ENCODE measurements around the gene CYTH3.

CYTH3 gene

DNA sequence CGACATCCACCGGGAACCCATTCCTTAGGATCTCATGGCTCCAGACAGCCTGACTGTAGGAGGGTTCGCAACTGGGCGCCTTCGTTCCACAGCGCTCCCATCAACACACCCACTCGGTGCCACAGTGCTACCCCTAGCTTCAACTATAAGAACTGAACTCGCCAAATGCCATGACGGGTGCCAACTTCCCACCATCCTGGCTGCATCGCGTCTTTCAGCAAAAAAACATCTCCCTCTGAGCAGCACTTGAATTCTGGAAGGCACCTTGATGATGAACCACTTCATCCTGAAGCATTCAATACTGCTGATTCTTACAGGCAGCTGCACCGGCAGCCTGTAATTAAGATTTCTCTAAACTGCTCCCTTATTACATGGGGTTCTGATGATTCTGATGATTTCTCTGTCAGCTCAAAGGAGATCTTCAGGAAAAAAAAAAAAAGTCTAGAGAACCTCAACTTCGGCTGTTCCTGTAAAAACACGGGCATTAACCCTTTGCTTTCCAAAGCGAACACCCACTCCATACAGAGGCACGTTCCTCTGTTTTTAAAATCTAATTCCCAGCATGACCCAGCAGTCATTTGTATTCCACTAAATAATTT is 1.3 kb downstream of the CYTH3 start:
- peak overlapping the region; percentile 85 for H3K4me3 ChIP-seq (ENCODE audit: low read depth, low read length)
- peak overlapping the region; percentile 46 for H3K27ac ChIP-seq (ENCODE audit: low read depth, low read length)
- no peaks in the 10 kb centered on the region for H3K36me3 ChIP-seq (ENCODE audit: insufficient read depth, low read length)
- no peaks in the 10 kb centered on the region for H3K27me3 ChIP-seq (ENCODE audit: insufficient read depth, low read length)
- no peak overlapping the region for H2AFZ ChIP-seq (ENCODE audit: low read length, unreplicated experiment)
- peaks cover 28% of the 10 kb centered on the region for H3K4me1 ChIP-seq (ENCODE audit: control insufficient read depth, insufficient read depth, low read length, unreplicated experiment)
- H3K79me2 ChIP-seq (ENCODE audit: control insufficient read depth, insufficient read depth, low read length, unreplicated experiment), result peaks cover 59% of the 10 kb centered on the region

DNA sequence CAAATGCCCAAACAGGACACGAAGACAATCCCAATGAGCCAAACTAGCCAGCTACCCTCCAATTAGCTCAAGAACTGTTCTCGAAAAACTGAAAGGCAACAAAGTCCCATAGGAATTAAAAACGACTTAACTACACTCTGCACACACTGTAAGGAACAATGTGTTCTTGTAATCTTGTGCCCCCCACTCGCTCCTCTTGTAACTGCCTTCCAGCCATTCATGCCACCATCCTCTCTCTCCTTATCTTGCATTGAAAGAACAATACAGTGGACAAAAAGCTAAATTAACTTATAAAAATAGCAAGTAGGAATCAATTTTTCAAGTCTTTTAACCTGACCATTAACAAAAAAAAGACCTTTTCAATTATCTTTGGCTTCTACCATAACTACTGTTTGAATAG is 2.9 kb downstream of the CYTH3 start:
- Histone ChIP-seq H3K27ac (ENCODE audit: low read depth, low read length) (no peak overlapping the region), H2AFZ (ENCODE audit: low read length, unreplicated experiment) (no peak overlapping the region), H3K36me3 (ENCODE audit: insufficient read depth, low read length) (no peaks in the 10 kb centered on the region), H3K4me1 (ENCODE audit: control insufficient read depth, insufficient read depth, low read length, unreplicated experiment) (peaks cover 28% of the 10 kb centered on the region), H3K4me3 (ENCODE audit: low read depth, low read length) (peak overlapping the region; percentile 28; the same call in 1 of the 2 replicates), H3K27me3 (ENCODE audit: insufficient read depth, low read length) (no peaks in the 10 kb centered on the region), H3K79me2 (ENCODE audit: control insufficient read depth, insufficient read depth, low read length, unreplicated experiment) (peaks cover 72% of the 10 kb centered on the region)

DNA sequence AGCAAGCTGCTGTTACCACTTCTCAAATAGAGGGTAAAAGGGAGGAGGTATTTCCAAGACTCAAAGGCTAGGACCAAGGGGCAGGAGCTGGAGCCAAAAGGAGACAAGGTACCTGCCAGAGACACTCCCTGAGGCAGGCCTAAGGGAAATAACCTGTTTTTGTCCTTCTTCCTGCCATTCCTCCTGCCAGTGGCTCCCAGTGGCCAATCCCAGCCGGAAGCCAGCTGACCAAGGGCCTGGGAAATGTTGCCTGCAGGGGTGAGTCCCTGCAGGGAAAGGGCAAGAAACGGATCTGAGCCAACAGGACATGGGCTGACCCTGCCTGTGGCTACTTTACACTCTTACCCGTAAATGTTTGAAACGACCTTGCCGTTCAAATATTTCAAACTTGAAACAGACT is 3.5 kb downstream of the CYTH3 start:
- Histone ChIP-seq H3K36me3 (ENCODE audit: insufficient read depth, low read length) (no peaks in the 10 kb centered on the region), H3K4me3 (ENCODE audit: low read depth, low read length) (peak overlapping the region; percentile 28; the same call in 1 of the 2 replicates), H3K27ac (ENCODE audit: low read depth, low read length) (no peak overlapping the region), H3K79me2 (ENCODE audit: control insufficient read depth, insufficient read depth, low read length, unreplicated experiment) (peaks cover 78% of the 10 kb centered on the region), H2AFZ (ENCODE audit: low read length, unreplicated experiment) (no peak overlapping the region), H3K4me1 (ENCODE audit: control insufficient read depth, insufficient read depth, low read length, unreplicated experiment) (peaks cover 28% of the 10 kb centered on the region), H3K27me3 (ENCODE audit: insufficient read depth, low read length) (no peaks in the 10 kb centered on the region)

DNA sequence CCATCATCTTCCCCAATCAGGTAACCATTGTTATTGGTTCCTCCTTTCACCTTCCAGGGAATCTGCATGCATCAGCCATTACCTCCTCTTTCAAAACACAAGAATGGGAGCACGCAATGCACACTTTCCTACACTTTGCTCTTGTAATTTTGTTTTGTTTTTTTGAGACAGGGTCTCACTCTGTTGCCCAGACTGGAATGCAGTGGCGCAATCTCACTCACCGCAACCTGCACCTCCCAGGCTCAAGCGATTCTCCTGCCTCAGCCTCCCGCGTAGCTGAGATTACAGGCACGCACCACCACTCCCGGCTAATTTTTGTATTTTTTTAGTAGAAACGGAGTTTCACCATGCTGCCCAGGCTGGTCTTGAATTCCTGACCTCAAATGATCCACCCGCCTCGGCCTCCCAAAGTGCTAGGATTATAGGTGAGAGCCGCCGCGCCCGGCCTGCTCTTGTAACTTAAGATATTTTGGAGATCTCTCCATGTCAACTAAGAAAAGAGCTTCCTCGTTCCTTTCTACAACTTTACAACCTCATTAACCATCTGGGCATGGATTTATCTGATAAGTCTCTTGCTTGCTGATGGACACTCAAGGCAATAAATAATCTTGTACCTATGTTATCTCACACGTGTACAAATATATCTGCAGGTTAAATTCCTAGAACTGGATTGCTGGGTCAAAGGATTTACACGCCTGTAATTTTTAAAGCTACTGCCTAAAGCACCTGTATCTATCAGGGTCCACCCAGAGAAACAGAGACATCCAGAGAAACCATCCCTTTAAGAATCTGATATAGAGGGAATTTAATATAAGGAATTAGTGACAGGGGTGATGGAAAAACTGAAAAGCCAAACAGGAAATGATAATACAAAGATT is 4.2 kb downstream of the CYTH3 start:
- H3K79me2 ChIP-seq (ENCODE audit: control insufficient read depth, insufficient read depth, low read length, unreplicated experiment), result peaks cover 84% of the 10 kb centered on the region
- H3K4me1 ChIP-seq (ENCODE audit: control insufficient read depth, insufficient read depth, low read length, unreplicated experiment), result peaks cover 28% of the 10 kb centered on the region
- no peaks in the 10 kb centered on the region for H3K27me3 ChIP-seq (ENCODE audit: insufficient read depth, low read length)
- no peaks in the 10 kb centered on the region for H3K36me3 ChIP-seq (ENCODE audit: insufficient read depth, low read length)
- no peak overlapping the region for H2AFZ ChIP-seq (ENCODE audit: low read length, unreplicated experiment)
- H3K27ac ChIP-seq (ENCODE audit: low read depth, low read length), result no peak overlapping the region
- no peak overlapping the region for H3K4me3 ChIP-seq (ENCODE audit: low read depth, low read length)

DNA sequence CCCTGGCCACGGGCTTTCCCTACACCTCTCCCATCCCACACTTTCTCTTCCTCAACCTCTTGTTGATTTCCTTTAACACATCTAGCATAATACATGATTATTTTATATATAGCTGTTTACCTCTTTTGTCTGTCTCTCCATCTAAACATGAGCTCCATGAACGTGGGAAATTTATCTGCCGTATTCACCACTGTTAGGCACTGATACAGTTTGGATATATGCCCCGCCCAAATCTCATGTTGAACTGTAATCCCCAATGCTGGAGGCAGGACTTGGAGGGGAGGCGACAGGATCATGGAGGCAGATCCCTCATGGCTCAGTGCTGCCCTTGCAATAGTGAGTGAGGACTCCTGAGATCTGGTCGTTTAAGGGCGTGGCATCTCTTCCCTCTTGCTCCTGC is 5.7 kb downstream of the CYTH3 start:
- Histone ChIP-seq H3K36me3 (ENCODE audit: insufficient read depth, low read length) (no peaks in the 10 kb centered on the region), H3K79me2 (ENCODE audit: control insufficient read depth, insufficient read depth, low read length, unreplicated experiment) (peaks cover 95% of the 10 kb centered on the region), H3K27ac (ENCODE audit: low read depth, low read length) (no peak overlapping the region), H2AFZ (ENCODE audit: low read length, unreplicated experiment) (no peak overlapping the region), H3K27me3 (ENCODE audit: insufficient read depth, low read length) (no peaks in the 10 kb centered on the region), H3K4me1 (ENCODE audit: control insufficient read depth, insufficient read depth, low read length, unreplicated experiment) (peaks cover 33% of the 10 kb centered on the region), H3K4me3 (ENCODE audit: low read depth, low read length) (no peak overlapping the region)

DNA sequence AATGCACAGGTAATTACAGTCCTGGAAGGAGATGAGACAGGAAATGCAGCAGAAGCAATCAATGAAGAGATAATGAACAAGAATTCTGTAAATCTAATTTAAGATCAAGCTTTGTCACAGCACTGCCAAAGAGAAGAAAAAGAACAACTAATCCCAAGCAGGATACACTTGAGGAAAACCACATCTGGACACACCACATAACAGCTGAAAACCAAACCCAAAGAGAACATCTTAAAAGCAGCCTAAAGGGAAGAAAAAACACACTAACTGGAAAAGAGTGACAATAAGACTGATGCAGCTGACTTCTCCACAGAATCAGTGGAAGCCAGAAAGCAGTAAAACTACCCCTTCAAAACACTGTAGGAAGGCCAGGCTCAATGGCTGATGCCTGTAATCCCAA is 10.2 kb downstream of the CYTH3 start:
- H3K4me3 ChIP-seq (ENCODE audit: low read depth, low read length), result peak overlapping the region; percentile 37; the same call in 1 of the 2 replicates
- no peak overlapping the region for H2AFZ ChIP-seq (ENCODE audit: low read length, unreplicated experiment)
- peaks cover 48% of the 10 kb centered on the region for H3K4me1 ChIP-seq (ENCODE audit: control insufficient read depth, insufficient read depth, low read length, unreplicated experiment)
- H3K79me2 ChIP-seq (ENCODE audit: control insufficient read depth, insufficient read depth, low read length, unreplicated experiment), result peaks cover 90% of the 10 kb centered on the region
- no peaks in the 10 kb centered on the region for H3K36me3 ChIP-seq (ENCODE audit: insufficient read depth, low read length)
- no peaks in the 10 kb centered on the region for H3K27me3 ChIP-seq (ENCODE audit: insufficient read depth, low read length)
- H3K27ac ChIP-seq (ENCODE audit: low read depth, low read length), result peak overlapping the region; percentile 80

DNA sequence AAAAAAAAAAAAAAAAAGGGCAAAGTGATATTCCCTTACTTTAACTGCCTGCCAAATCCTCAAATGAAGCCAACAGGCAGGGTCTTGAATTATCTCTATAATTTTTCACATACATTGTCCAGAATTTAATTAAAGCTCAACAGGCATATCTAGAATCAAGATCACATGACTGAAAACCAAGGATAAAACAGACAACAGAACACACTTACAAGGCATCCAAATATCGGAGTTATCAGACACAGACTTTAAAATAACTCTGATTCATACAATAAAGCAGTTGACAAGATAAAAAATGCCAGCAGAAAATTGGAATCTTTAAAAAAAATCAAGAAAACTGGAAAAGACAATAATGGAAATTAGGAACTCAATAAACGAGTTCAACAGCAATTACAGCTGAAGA is 10.7 kb downstream of the CYTH3 start:
- H3K36me3 ChIP-seq (ENCODE audit: insufficient read depth, low read length), result no peaks in the 10 kb centered on the region
- H3K4me3 ChIP-seq (ENCODE audit: low read depth, low read length), result peak overlapping the region; percentile 37; the same call in 1 of the 2 replicates
- peaks cover 53% of the 10 kb centered on the region for H3K4me1 ChIP-seq (ENCODE audit: control insufficient read depth, insufficient read depth, low read length, unreplicated experiment)
- no peaks in the 10 kb centered on the region for H3K27me3 ChIP-seq (ENCODE audit: insufficient read depth, low read length)
- no peak overlapping the region for H2AFZ ChIP-seq (ENCODE audit: low read length, unreplicated experiment)
- peak overlapping the region; percentile 80 for H3K27ac ChIP-seq (ENCODE audit: low read depth, low read length)
- H3K79me2 ChIP-seq (ENCODE audit: control insufficient read depth, insufficient read depth, low read length, unreplicated experiment), result peaks cover 90% of the 10 kb centered on the region

DNA sequence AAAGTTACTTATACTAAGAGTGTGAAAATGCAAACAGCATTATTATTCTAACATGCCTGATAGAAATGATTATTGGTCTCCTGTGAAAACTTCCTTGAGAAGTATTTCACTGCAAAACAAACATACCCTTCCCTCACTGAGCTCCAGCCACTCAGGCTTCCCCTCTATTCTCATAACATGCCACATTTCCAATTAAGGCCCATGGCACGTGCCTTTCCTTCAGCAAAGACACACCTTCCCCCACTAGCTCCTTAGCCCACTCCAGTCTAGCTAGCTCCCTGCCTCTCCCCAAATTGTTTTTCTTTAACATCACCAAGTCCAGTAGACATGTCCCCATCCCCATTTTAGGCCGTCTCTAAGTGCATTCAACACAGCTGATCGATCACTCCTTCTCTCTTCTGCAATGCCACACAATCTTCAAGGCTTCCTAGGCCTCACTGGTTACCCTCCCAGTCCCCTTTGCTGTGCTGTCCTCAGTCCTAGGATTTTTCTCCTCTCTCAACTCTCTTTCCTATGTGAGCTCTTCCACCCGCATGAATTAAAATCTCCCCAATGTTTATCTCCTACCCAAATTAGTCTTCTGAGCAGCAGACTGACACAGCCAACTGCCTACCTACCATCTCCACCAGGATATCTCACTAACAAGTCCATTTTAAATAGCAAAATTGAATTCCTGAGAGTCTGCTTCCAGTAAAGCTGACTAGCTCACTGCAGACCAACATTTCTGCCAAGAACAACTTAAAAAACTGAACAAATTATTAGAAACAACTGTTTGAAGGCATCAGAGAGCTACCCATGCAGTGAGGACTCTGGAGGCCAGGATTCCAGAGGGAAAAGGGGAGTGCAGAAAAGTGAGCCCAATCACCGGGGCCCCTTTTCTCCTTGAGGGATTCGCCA is 11.9 kb downstream of the CYTH3 start:
- H3K79me2 ChIP-seq (ENCODE audit: control insufficient read depth, insufficient read depth, low read length, unreplicated experiment), result peaks cover 91% of the 10 kb centered on the region
- no peaks in the 10 kb centered on the region for H3K27me3 ChIP-seq (ENCODE audit: insufficient read depth, low read length)
- H3K4me3 ChIP-seq (ENCODE audit: low read depth, low read length), result peak overlapping the region; percentile 17; the same call in 1 of the 2 replicates
- no peak overlapping the region for H2AFZ ChIP-seq (ENCODE audit: low read length, unreplicated experiment)
- peak overlapping the region; percentile 80 for H3K27ac ChIP-seq (ENCODE audit: low read depth, low read length)
- no peaks in the 10 kb centered on the region for H3K36me3 ChIP-seq (ENCODE audit: insufficient read depth, low read length)
- H3K4me1 ChIP-seq (ENCODE audit: control insufficient read depth, insufficient read depth, low read length, unreplicated experiment), result peaks cover 62% of the 10 kb centered on the region

DNA sequence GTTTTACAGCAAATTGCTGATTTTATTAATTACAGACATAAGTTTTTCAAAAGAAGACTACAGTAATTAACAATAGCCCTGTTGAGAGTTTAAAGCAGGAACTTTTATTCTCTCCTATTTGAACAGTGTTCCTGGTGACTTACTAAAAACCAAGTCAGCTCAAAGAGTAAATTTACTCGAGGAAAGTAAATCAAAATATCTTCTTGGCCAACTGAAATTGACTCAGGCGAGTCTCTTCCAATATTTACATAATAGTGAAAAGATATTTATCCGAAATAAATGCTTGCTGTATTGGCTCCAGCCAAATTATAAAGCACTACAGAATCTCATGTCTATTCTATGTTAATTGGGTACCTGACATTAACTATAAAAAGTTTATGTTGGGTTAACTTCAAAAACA is 13.2 kb downstream of the CYTH3 start:
- Histone ChIP-seq H3K79me2 (ENCODE audit: control insufficient read depth, insufficient read depth, low read length, unreplicated experiment) (peaks cover 93% of the 10 kb centered on the region), H3K4me1 (ENCODE audit: control insufficient read depth, insufficient read depth, low read length, unreplicated experiment) (peaks cover 74% of the 10 kb centered on the region), H3K27ac (ENCODE audit: low read depth, low read length) (peak overlapping the region; percentile 100)

DNA sequence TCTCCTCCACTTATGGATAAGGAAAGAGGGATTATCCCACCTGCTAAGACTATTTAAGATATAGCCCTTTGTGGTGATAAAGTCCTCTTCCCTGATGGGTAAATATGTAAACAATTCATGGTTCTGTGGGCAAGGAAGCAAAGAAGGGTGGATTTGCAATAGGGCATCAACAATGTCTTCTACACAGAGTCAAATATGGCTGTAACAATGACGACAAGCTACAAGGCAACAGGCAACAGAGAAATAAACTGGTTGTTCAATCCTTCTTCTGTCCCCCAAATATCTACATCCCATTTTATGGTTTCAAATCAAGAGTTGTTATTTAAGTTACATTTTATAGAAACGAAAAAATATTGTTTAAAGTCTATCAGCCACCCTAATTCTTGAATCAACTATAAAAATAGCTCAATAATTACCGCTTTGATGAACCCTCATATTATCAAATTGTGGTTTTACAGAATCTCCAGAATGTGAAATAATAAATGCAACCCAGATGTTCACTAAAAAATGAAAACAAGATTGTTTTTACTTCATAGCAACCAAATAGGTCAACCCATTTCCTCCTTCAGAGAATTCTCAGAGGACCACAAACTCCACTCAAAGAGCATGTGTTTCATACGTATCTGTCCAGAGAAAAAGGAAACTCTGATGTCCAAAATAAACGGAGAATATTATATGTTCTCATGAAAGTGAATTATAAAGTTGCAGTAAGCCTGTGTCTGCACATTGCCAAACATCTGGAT is 13.8 kb downstream of the CYTH3 start:
- Histone ChIP-seq H3K27ac (ENCODE audit: low read depth, low read length) (peak overlapping the region; percentile 100), H3K4me3 (ENCODE audit: low read depth, low read length) (peak overlapping the region; percentile 60), H2AFZ (ENCODE audit: low read length, unreplicated experiment) (no peak overlapping the region), H3K4me1 (ENCODE audit: control insufficient read depth, insufficient read depth, low read length, unreplicated experiment) (peaks cover 77% of the 10 kb centered on the region), H3K27me3 (ENCODE audit: insufficient read depth, low read length) (no peaks in the 10 kb centered on the region), H3K79me2 (ENCODE audit: control insufficient read depth, insufficient read depth, low read length, unreplicated experiment) (peaks cover 91% of the 10 kb centered on the region), H3K36me3 (ENCODE audit: insufficient read depth, low read length) (no peaks in the 10 kb centered on the region)

More for the DNA sequence above, 13.2 kb downstream of the CYTH3 start:
- Histone ChIP-seq H3K4me3 (ENCODE audit: low read depth, low read length) (peak overlapping the region; percentile 60), H2AFZ (ENCODE audit: low read length, unreplicated experiment) (no peak overlapping the region), H3K36me3 (ENCODE audit: insufficient read depth, low read length) (no peaks in the 10 kb centered on the region), H3K27me3 (ENCODE audit: insufficient read depth, low read length) (no peaks in the 10 kb centered on the region)
